Stomach smooth muscle (tissue), 2 donors: ENCODE data around the gene ZNF783.
"Not testable (repeated sequence)": the region's sequence is repeated elsewhere in the genome, so short reads cannot be mapped to it uniquely, and the experiment has no call there.

Experiments used
- H3K27ac ChIP-seq: one replicate; pipeline ENCODE4 v1.7.0; 2013; ENCODE audit warnings: mild to moderate bottlenecking, low read length, inconsistent platforms
- H3K27me3 ChIP-seq, 2 donors: one replicate each; pipeline ENCODE4 v1.7.0; 2013; ENCODE audit warnings: low read length in 2 of 2; ENCODE audit not compliant: insufficient read depth in 2 of 2, control insufficient read depth in 1 of 2
- H3K36me3 ChIP-seq, 2 donors: one replicate each; pipeline ENCODE4 v1.7.0; 2013; ENCODE audit warnings: low read length in 2 of 2; ENCODE audit not compliant: control insufficient read depth in 2 of 2, insufficient read depth in 2 of 2
- H3K4me1 ChIP-seq: one replicate; pipeline ENCODE4 v1.7.0; 2013; ENCODE audit warnings: low read length; ENCODE audit not compliant: control insufficient read depth, insufficient read depth
- H3K4me3 ChIP-seq, 2 donors: one replicate each; pipeline ENCODE4 v1.7.0; 2013; ENCODE audit warnings: low read length in 2 of 2
- H3K9ac ChIP-seq, 2 donors: one replicate each; pipeline ENCODE4 v1.7.0; 2013; ENCODE audit warnings: low read length in 2 of 2, mild to moderate bottlenecking in 1 of 2
- H3K9me3 ChIP-seq, 2 donors: one replicate each; pipeline ENCODE4 v1.7.0; 2013; ENCODE audit warnings: low read length in 2 of 2; ENCODE audit not compliant: control insufficient read depth in 2 of 2
- donor health status: healthy.
- donor health status: Pancreatic carcinoma.

ZNF783 gene

DNA sequence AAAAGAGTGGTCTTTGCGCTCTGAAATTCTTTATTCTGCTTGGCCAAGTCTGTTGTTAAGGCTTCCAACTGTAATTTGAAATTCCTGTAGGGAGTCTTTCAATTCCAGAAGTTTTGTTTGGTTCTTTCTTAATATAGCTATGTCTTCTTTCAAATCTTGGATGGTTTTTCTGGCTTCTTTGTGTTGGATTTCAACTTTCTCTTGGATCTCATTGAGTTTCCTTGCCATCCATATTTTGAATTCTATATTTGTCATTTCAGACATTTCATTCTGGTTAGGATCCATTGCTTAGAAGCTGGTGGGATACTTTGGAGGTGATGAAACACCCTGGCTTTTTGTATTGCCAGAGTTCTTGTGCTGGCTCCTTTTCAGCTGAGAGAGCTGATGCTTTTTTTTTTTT is 55.5 kb downstream of the ZNF783 start:
- Histone ChIP-seq H3K4me3 (no peak overlapping the region), H3K36me3 (no peaks in the 10 kb centered on the region), H3K27ac (no peak overlapping the region), H3K27me3 (peaks cover 2 to 11% of the 10 kb centered on the region in 2 donors), H3K9ac (no peak overlapping the region), H3K4me1 (no peaks in the 10 kb centered on the region), H3K9me3 (peaks cover 0 to 4% of the 10 kb centered on the region in 2 donors)

DNA sequence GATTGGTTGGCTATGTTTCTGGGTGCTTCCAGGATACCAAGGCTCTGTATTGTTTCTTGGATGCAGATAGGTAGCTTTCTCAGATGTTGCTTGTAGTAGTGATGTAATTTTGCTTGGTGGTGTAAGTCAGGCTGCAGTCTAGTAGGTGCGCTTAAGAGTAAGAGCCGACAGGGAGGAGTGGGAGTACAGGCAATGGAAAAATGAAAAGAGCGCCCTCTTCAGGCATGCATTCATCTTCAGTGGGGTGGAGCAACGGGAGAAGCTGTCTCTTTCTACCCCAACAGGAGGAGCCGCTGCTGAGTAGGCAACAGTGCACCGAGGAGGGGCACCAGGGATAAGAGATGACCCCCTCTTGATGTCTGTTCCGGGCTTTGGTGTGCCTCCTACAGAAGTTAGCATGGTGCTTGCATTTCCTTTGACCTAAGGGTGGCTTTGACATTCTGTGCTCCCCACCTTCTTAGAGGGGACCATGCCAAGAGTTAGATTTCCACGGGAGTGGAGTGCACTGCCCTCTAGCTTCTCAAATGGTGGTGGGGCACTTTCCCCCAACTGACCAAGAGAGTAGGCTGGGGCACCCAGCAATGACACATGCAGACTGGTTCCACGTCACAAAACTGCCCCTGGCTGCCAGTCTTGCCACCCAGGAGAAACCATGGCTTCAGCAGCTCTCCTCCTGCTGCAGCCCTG is 56.1 kb downstream of the ZNF783 start:
- H3K4me1 ChIP-seq, result no peaks in the 10 kb centered on the region
- no peak overlapping the region for H3K4me3 ChIP-seq

GRCh38 chr7:149319376-149319775 is 57.4 kb downstream of the ZNF783 start:
- Histone ChIP-seq H3K4me3 (no peak overlapping the region), H3K27me3 (peaks cover 2 to 11% of the 10 kb centered on the region in 2 donors), H3K9ac (no peak overlapping the region)

More for the DNA sequence above, 56.1 kb downstream of the ZNF783 start:
- Histone ChIP-seq H3K9me3 (peaks cover 0 to 4% of the 10 kb centered on the region in 2 donors), H3K36me3 (no peaks in the 10 kb centered on the region), H3K27me3 (peaks cover 2 to 11% of the 10 kb centered on the region in 2 donors), H3K27ac (no peak overlapping the region), H3K9ac (no peak overlapping the region)

DNA sequence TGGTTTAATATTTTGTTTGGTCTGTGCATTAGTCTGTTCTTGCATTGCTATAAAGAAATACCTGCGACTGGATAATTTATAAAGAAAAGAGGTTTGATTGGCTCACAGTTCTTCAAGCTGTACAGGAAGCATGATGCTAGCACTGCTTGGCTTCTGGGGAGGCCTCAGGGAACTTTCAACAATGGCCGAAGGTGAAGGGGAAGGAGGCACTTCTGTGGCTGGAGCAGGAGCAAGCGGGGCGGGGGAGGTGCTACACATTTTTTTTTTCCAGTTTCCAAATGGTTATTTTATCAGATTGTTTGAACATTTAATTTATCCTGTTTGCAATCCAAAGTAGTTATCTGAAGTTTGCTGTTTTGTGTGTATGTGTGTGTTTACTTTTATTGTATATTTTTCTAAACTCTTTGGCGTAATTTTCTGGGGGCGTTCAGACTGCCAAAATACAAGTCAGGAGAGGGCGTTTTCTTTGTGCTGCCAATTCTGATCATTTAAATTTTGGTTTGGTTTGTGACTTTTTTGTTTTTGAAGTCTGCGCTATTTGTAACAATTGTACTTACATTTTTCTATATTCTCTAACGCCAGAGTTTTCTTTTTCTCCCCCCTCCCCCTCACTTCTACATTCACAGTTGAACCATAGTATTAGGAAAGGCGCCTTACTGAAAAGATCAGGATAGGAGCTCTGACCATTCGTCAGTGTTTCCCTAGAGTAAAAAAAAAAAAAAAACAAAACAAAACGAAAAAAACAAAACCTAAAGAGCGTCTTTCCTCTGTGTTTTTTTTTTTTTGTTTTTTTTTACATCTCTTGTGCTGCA is 58.5 kb downstream of the ZNF783 start:
- H3K4me1 ChIP-seq, result no peaks in the 10 kb centered on the region
- peaks cover 2 to 11% of the 10 kb centered on the region in 2 donors for H3K27me3 ChIP-seq
- no peak overlapping the region for H3K27ac ChIP-seq
- no peak overlapping the region for H3K4me3 ChIP-seq
- H3K9me3 ChIP-seq, result peaks cover 0 to 4% of the 10 kb centered on the region in 2 donors
- H3K36me3 ChIP-seq, result no peaks in the 10 kb centered on the region
- no peak overlapping the region for H3K9ac ChIP-seq

More at GRCh38 chr7:149319376-149319775, 57.4 kb downstream of the ZNF783 start:
- no peaks in the 10 kb centered on the region for H3K36me3 ChIP-seq
- no peak overlapping the region for H3K27ac ChIP-seq
- no peaks in the 10 kb centered on the region for H3K4me1 ChIP-seq
- H3K9me3 ChIP-seq, result peaks cover 0 to 4% of the 10 kb centered on the region in 2 donors

DNA sequence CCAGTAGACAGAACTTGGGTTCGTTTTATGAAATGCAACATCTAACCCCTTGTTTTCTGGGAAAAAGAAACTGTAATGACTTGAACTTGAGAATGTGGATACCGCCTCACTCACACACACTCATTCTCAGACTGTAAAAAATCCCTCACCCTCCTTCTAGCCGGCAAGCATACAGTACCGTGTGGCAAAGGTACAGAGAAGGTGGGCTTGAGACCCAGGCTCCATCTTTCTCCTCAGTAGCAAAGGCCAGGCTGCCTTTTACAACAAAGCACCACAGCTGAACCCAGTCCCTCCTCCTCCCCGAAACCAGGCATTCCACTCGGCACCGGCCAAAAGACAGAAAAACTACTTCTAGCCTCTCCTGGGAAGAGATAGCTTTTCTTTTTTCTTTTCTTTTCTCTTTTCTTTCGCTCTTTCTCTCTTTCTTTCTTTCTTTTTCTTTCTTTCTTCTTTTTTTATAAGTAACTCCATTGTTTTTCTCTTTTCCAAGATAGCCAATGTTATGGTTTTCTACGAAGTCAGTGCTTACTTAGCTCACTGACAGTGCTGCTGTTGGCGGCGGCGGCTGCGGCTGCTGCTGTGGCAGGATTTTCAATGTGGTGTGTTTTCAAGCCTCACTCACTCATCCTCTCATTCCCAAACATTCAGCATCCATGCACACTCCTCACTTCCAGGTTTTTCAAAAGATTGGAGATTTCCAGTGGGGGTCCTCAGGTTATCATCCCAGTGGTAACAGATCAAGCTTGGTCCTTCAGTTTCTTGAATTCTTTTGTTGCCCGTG is 59.3 kb downstream of the ZNF783 start:
- H3K36me3 ChIP-seq, H3K9me3 ChIP-seq, H3K9ac ChIP-seq, H3K27ac ChIP-seq, H3K4me1 ChIP-seq: not testable (repeated sequence)
- Histone ChIP-seq H3K27me3 (peaks cover 2 to 11% of the 10 kb centered on the region in 2 donors), H3K4me3 (peak overlapping the region; percentile 35 to 46)

GRCh38 chr7:149321978-149322541 is 60.1 kb downstream of the ZNF783 start:
- no peak overlapping the region for H3K27ac ChIP-seq
- peak overlapping the region; percentile 35 to 46 for H3K4me3 ChIP-seq
- peaks cover 2 to 11% of the 10 kb centered on the region in 2 donors for H3K27me3 ChIP-seq
- H3K9ac ChIP-seq, result no peak overlapping the region
- H3K36me3 ChIP-seq, result no peaks in the 10 kb centered on the region
- no peaks in the 10 kb centered on the region for H3K4me1 ChIP-seq
- H3K9me3 ChIP-seq, result no peaks in the 10 kb centered on the region

DNA sequence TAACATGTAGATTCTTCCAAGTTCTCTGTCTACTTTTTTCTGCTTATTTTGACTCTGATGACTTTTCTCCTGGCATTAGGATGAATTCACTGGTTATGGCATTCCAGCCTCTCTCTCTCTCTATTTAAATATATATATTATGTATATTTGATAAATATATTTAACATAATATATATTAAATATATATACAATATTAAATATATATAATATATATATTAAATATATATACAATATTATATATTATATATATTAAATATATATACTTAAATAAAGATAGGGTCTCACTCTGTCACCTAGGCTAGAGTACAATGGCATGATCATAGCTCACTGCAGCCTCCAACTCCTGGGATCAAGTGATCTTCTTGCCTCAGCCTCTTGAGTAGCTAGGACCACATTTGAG is 60.7 kb downstream of the ZNF783 start:
- H3K9me3 ChIP-seq, result no peaks in the 10 kb centered on the region
- peaks cover 2 to 11% of the 10 kb centered on the region in 2 donors for H3K27me3 ChIP-seq
- H3K36me3 ChIP-seq, result no peaks in the 10 kb centered on the region
- no peaks in the 10 kb centered on the region for H3K4me1 ChIP-seq
- H3K27ac ChIP-seq, result no peak overlapping the region
- no peak overlapping the region for H3K4me3 ChIP-seq
- H3K9ac ChIP-seq, result no peak overlapping the region

DNA sequence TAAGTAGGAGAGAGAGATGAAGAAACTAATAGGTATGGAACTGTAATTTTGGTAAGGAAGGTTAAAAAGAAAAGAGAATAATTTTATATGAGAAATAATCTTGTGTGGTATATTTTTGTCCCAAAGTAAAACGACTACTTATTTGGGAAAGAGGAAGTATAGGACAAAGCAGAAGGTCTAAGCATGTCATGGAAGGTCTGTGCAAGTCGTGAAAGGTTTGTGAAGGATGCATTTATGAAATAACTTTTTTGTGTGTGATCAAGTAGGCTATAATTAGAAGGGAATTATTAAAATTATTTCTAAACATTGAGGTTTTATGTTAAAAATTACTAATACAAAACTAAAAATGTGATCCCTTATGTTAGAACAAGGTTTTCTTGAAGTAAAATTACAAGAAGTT is 63.3 kb downstream of the ZNF783 start:
- Histone ChIP-seq H3K9ac (no peak overlapping the region), H3K27me3 (peaks cover 0 to 3% of the 10 kb centered on the region in 2 donors), H3K27ac (no peak overlapping the region), H3K36me3 (no peaks in the 10 kb centered on the region), H3K9me3 (no peaks in the 10 kb centered on the region), H3K4me1 (no peaks in the 10 kb centered on the region), H3K4me3 (no peak overlapping the region)

- no peaks in the 10 kb centered on the region for H3K4me1 ChIP-seq
- no peaks in the 10 kb centered on the region for H3K27me3 ChIP-seq
- H3K36me3 ChIP-seq, result no peaks in the 10 kb centered on the region
- H3K4me3 ChIP-seq, result no peak overlapping the region
- H3K9me3 ChIP-seq, result no peaks in the 10 kb centered on the region
- no peak overlapping the region for H3K9ac ChIP-seq
- no peak overlapping the region for H3K27ac ChIP-seq
Observed at GRCh38 chr7:149329265-149329664, 67.3 kb downstream of the ZNF783 start.

DNA sequence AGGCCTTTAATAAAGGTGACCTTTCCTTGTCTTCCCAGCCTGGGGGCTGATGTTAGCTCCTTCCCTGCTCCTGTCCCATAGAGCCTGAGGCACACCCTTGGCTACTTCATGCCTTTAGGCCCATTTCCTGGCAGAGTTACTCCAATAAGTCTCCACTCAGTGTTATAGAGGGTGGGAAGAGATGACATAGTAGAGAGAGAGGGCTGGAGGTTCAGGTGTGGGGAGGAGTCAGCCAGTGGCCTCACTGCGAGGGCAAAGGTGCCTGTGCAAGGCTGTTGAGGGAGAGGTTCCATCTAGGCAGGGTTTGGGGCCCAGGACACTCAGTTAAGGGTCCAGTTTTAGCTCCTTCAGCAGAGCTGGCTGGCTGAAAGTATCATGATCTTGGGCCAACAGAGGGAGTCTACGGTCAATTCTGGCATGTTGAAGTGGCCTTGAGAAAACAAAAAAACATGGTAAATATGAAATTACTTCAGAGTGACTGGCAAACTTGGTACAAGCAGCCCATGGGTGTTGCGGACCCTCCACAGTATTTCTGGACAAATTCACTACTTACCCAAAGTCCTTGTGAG is 67.9 kb downstream of the ZNF783 start:
- Histone ChIP-seq H3K9me3 (no peaks in the 10 kb centered on the region), H3K4me1 (no peaks in the 10 kb centered on the region), H3K36me3 (no peaks in the 10 kb centered on the region), H3K9ac (no peak overlapping the region), H3K4me3 (no peak overlapping the region), H3K27ac (no peak overlapping the region), H3K27me3 (no peaks in the 10 kb centered on the region)
